Right ventricle myocardium superior (tissue), 1 donor: ENCODE results near the gene NCOR1. TPM values are rescaled to one million over a fixed set of nuclear protein-coding genes. Genes with fewer than 3 reads are reported as not detected.
"Not testable (repeated sequence)": the region's sequence is repeated elsewhere in the genome, so short reads cannot be mapped to it uniquely, and the experiment has no call there.

Experiments used
- ATAC-seq: fragments of 200-7000 bp; cut with Tn5 transposase; one replicate; pipeline ENCODE4 v1.9.1; 2020; ENCODE audit warnings: mild to moderate bottlenecking; ENCODE audit not compliant: poor library complexity
- DNase-seq: peaks from one replicate; pipeline ENCODE4 v3.0.0-alpha.2; 2020
- intact Hi-C: fragments of 100-400 bp; cut with DNase I; formaldehyde crosslinking; loops from one replicate; pipeline ENCODE4 v1.11.2; 2022
- long read RNA-seq: library from polyadenylated mRNA; unstranded; transcript quantifications from one replicate; pipeline ENCODE4 v2.0.0, GENCODE V29; 2021
- total RNA-seq: library from RNA; stranded (reverse); fragmentation: NEBNext Ultra II Directional; extraction: Animal tissue kit (Norgen Biotek cat#: 25700); gene quantifications from one replicate; pipeline ENCODE4 v1.2.1, GENCODE V29; 2021
- donor health status: DM: no; HTN: yes; CAD: no; lungs with severe emphysema.

Gene NCOR1
- total RNA-seq: 61.4 TPM
- long read RNA-seq, transcript NCOR1-206 (15 exons, 1,883 nt): major isoform, 14 of 72 reads
- long read RNA-seq, transcript NCOR1-221 (16 exons, 1,877 nt): minor isoform, 6 of 72 reads
- long read RNA-seq, partial matches to known transcripts: 27 of 72 reads
- long read RNA-seq, other reads (novel, unspliced or antisense): 23 of 72 reads

- intact Hi-C loops: no loop called here
- peak; percentile 96 for DNase-seq
- ATAC-seq: peak; percentile 97
These were observed at the start of gene NCOR1 for GRCh38 chr17:16215273-16215964. Gene NCOR1 (minus strand): TSS chr17:16215534. CDS start chr17:16194569, 20,965 bp downstream.

GRCh38 chr17:16262201-16262600 is 46.9 kb upstream of the NCOR1 start:
- DNase-seq: no peak
- intact Hi-C loops: no loop called here
- ATAC-seq: no peak

GRCh38 chr17:16261049-16261448 is 45.7 kb upstream of the NCOR1 start:
- intact Hi-C loops: no loop called here
- ATAC-seq (no peak), DNase-seq (no peak)

- peak; percentile 39 for DNase-seq
These were observed 44.6 kb upstream of the NCOR1 start for GRCh38 chr17:16259926-16260325.

GRCh38 chr17:16258901-16259300 is 43.6 kb upstream of the NCOR1 start:
- ATAC-seq (no peak), DNase-seq (no peak)
- intact Hi-C loops: no loop called here

More at GRCh38 chr17:16259926-16260325, 44.6 kb upstream of the NCOR1 start:
- intact Hi-C loops: no loop called here
- no peak for ATAC-seq

- DNase-seq: peak; percentile 80
- ATAC-seq: peak; percentile 87
- intact Hi-C loops: no loop called here
These were observed 40.2 kb upstream of the NCOR1 start for GRCh38 chr17:16255481-16255921.

GRCh38 chr17:16254773-16255400 is 39.6 kb upstream of the NCOR1 start:
- DNase-seq (no peak), ATAC-seq (no peak)
- intact Hi-C loops: no loop called here

- DNase-seq (no peak), ATAC-seq (no peak)
- intact Hi-C loops: no loop called here
These were observed 36.2 kb upstream of the NCOR1 start for GRCh38 chr17:16251556-16251955.

GRCh38 chr17:16251043-16251442 is 35.7 kb upstream of the NCOR1 start:
- DNase-seq (no peak), ATAC-seq (no peak)
- intact Hi-C loops: no loop called here

GRCh38 chr17:16250635-16251034 is 35.3 kb upstream of the NCOR1 start:
- no peak for ATAC-seq
- intact Hi-C loops: no loop called here
- no peak for DNase-seq

- ATAC-seq (no peak), DNase-seq (no peak)
- intact Hi-C loops: no loop called here
These were observed 32.3 kb upstream of the NCOR1 start for GRCh38 chr17:16247586-16247984.

GRCh38 chr17:16243801-16244567 is 28.6 kb upstream of the NCOR1 start:
- DNase-seq (no peak), ATAC-seq (no peak)
- intact Hi-C loops: no loop called here

GRCh38 chr17:16243385-16243784 is 28.1 kb upstream of the NCOR1 start:
- intact Hi-C loops: no loop called here
- ATAC-seq (no peak), DNase-seq (no peak)

- ATAC-seq: no peak
- intact Hi-C loops: no loop called here
- no peak for DNase-seq
These were observed 26.6 kb upstream of the NCOR1 start for GRCh38 chr17:16241906-16242399.

GRCh38 chr17:16239931-16240330 is 24.6 kb upstream of the NCOR1 start:
- intact Hi-C loops: no loop called here
- no peak for DNase-seq
- ATAC-seq: no peak

- intact Hi-C loops: no loop called here
- ATAC-seq: no peak
- DNase-seq: no peak
These were observed 17.1 kb upstream of the NCOR1 start for GRCh38 chr17:16232391-16232790.

- ATAC-seq, intact Hi-C loops, DNase-seq: not testable (repeated sequence)
These were observed 14.7 kb upstream of the NCOR1 start for GRCh38 chr17:16229912-16230561.

GRCh38 chr17:16222406-16222805 is 7.1 kb upstream of the NCOR1 start:
- ATAC-seq: no peak
- intact Hi-C loops: no loop called here
- no peak for DNase-seq
